GM18507 (cell line): ENCODE data around the gene TCF20.

Experiments used
- DNase-seq: peaks from one replicate; pipeline ENCODE4 v3.0.0; 2011; ENCODE audit warnings: low read depth; ENCODE audit not compliant: insufficient read length; ENCODE audit errors: extremely low spot score
- FAIRE-seq: peaks from 2 replicates; lab custom pipeline; 2011; peaks lifted over from hg19 to GRCh38; lab: Jason Lieb, UNC

TCF20 gene

DNA sequence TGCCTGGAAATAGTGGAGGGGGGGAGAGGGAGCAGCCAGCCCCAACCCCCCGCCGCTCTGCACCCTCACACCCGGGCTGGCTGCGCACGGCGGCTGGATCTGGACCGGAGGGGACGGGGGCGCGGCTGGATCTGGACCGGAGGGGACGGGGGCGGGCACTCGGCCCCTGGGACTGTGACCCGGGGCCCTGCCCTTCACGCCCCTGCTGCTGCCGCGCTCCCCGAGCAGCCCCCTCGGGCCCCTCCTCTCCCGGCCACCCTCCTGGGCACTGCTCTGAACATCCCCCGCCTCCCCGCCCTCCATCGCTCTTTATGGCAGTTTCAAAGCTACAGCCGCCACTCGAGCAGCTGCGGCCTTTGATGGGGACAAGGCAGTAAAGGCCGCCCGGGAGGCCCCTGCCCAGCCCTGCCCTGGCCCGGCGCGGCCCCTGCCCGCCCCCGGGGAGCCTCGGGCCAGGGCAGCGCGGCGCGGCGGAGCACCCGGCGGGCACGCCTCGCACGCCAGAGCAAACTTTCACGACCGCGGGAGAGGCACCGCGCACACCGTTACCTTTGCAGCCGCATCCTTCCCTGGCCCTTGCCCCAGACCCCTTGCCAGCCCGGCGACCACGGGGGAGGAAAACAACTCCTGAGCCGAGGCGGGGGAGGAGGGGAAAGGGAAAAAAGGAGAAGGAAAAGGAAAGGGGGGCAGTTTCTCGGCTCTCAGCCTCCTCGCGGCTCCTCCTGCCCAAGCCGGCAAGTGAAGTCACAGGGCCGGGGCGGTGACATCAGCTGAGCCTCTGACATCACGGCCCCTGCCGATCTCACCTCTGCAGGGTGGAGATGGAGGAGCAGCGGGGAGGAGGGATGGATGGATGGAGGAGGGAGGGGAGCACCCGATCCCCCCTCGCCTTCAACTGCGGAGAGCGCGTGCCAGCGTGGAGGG is 13.1 kb upstream of the TCF20 start:
- no peak for DNase-seq
- FAIRE-seq = no peak

- DNase-seq = no peak
- FAIRE-seq = no peak
Measured at GRCh38 chr22:42282943-42283277, 12.5 kb upstream of the TCF20 start.

DNA sequence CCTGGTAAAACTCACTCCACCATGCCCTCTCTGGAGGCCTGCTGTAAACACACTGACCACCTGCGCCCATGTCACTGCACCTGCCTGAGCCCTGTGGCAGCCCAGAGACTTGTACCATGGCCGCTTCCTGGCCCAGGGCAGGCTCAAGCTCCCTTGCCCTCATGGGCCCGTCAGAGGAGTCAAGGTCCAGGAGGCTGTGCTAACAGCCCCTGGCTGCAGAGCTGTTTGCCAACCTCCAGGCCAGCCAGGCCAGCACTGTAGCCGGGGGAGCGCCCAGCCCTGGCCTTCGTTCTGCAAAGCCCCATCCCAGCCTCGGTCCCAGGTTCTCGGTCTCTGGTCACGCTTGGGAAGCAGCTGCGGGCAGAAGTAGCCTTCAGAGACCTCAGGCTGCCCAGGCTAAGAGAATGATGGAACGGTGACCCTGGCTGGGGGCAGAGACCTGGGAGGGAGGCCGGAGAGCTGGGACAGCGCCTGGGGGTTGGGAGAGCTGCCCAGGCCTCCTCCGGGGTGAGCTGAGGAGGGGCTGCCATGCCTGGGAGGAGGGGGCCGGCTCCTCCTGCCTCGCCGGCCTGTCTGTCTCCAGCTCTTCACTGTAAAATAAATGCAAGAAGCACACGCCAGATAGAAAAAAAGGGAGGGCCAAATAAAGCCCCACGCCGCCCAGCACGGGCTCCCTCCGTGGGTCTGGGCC is 11.9 kb upstream of the TCF20 start:
- no peak for DNase-seq
- FAIRE-seq = no peak

- FAIRE-seq (no peak), DNase-seq (no peak)
Measured at GRCh38 chr22:42281706-42282251, 11.3 kb upstream of the TCF20 start.

GRCh38 chr22:42281284-42281683 is 10.8 kb upstream of the TCF20 start:
- FAIRE-seq (no peak), DNase-seq (no peak)

- DNase-seq (no peak), FAIRE-seq (no peak)
Measured at GRCh38 chr22:42280836-42281235, 10.4 kb upstream of the TCF20 start.

GRCh38 chr22:42280140-42280539 is 9.7 kb upstream of the TCF20 start:
- DNase-seq (no peak), FAIRE-seq (no peak)

DNA sequence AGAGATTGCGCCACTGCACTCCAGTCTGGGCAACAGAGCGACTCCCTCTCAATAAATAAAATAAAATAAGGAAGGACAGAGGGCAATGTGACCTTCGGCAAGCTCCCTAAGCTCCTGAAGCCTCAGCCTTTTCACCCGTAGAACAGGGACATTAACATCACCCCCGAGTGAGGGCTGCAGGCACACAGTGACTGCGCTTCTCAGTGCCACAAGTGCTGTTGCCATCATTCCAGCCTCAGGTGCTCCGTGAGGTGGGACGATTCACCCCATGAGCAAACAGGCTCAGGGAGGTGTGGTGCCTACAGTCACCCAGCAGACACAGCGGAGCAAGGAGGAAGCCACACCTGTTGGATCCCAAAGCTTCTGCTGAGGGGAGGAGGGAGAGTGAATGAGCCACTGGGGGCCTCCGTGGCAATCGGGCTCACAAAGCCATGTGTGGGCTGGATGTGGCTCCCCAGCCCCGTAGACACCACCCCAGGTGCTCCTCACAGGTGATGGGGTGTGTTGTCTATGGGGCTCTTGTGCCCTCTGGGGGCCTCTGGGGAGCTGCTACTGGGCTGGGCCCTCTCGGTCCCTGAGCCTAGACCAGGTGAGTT is 9.1 kb upstream of the TCF20 start:
- DNase-seq = no peak

DNA sequence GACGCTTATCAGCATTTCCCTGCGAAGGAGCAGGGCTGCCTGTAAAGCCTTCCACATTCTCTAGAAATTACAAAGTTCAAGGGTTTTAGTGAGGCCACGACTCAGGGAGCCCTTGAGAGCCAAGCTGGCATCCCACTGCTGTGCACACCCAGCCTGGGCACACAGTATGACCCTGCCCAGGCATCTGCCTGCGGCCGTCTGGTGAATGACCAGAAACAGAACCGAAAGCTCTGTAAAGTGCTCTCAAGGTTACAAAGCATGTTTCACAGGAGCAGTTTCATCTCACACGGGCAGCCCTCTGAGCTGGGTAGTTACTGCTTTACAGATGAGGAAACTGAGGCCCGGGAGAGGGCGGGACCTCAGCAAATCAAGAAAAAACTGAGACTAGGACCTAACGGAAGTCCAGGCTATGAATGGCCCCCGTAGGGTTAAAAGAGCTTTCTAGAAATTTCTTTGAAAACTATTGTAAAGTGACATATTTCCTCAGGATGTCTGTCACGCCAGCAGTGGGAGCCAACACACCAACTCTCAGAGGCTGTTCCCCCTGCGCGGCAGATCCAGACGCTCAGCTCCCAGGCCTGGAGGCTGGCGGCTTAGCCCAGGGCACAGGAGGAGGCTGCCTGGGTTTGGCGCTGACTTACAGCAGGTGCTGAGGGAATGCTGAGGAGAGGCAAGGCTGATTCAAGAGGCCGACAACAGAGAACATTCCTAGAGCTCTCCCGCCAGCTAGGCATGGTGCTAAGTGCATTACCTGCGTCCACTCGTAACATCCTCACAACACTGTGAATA is 7.7 kb upstream of the TCF20 start:
- peak; percentile 87 for FAIRE-seq
- DNase-seq = no peak

More for the DNA sequence above, 9.1 kb upstream of the TCF20 start:
- FAIRE-seq = no peak

GRCh38 chr22:42277232-42277753 is 6.8 kb upstream of the TCF20 start:
- FAIRE-seq = no peak
- DNase-seq = no peak

- FAIRE-seq (no peak), DNase-seq (no peak)
Measured at GRCh38 chr22:42275970-42276369, 5.5 kb upstream of the TCF20 start.

DNA sequence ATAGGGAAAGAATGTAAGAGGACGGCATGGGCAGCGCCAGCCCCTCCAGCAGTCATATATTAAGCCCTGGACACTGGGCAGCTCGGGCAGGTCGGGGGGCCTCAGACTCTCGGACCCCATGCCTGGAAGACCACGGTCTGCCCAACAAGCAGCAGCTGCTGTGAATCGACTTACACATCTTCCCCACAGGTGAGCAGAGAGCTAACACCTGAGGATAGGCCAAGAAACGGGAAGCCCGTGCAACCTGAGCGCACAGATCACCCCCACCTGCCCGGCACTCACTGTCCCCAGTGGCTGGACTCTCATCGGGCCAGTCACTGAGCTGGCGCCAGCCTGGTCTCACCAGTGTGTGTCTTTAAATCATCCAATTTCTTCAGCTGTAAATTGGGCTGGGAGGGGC is 4.7 kb upstream of the TCF20 start:
- FAIRE-seq (no peak), DNase-seq (no peak)

DNA sequence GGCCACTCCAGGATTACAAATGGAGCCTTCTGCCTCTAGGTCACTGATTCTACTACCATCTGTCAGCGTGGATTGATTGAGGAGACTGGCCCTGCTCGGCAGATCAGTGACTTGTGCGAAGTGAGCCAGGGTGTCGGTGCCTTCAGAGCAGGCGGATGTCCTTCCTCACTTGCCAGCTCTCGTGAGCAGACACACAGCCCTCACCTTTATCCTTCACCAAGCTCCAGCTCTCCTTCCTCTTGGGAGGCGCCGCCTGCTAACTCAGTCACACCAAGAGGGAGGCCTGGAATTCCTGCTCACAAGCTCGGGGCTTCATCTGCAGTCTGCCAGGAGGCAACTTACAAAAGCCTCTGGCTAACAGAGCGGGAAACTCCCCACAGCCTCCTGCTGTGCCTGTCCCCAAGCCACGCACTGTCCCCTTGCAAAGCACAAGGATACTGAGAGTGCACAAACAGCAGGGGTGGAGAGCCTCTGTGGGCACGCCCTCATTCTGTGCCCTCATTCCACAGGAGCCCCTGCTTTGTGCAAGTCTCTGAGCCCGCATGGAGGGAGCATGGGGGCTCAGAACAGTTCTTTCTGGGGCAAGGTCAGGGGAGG is 3.5 kb upstream of the TCF20 start:
- FAIRE-seq = no peak
- DNase-seq = no peak

DNA sequence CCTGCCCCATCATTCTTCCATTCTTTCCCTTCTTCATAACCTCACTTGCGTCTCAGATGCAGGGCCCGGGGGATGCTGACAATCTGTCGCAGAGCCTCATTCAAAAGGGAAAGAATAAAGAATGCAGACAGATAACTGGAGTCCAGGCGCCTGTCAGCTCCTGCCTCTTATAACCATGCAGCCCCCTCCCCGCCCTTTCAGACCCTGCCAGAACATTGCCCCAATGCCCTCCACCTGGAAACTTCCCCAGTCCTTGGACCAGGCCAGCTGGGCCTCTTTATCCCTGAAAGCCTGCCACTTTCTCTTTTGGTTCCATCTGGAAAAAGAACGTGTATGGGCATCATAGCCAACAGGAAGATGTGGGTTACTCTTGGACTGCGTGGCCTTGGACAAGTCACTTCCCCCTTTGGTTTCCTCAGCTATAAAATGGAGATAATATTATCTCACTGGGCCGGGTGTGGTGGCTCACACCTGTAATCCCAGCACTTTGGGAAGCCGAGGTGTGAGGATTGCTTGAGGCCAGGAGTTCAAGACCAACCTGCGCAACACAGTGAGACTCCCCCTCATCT is 2.1 kb upstream of the TCF20 start:
- DNase-seq = no peak
- FAIRE-seq = no peak

DNA sequence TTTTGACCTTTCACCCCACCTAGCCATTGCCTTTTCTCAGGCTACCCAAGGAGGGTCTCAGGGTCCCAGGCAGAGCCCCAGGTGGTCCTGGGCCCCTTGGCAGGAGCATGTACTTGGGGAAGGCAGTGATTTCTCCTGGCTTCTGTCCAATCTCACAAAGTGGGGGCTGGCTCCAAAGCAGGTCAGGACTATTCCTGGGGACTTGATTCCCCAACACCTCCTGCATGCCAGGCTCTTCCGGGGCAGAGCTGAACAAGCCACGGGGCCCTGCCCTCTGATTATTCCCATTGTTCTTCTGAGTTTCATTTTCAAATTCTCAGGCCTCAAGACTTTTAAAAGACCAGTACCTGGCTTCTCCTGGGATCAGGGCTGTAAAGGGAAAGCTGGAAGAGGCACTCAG is 1.5 kb upstream of the TCF20 start:
- DNase-seq = no peak
- no peak for FAIRE-seq

DNA sequence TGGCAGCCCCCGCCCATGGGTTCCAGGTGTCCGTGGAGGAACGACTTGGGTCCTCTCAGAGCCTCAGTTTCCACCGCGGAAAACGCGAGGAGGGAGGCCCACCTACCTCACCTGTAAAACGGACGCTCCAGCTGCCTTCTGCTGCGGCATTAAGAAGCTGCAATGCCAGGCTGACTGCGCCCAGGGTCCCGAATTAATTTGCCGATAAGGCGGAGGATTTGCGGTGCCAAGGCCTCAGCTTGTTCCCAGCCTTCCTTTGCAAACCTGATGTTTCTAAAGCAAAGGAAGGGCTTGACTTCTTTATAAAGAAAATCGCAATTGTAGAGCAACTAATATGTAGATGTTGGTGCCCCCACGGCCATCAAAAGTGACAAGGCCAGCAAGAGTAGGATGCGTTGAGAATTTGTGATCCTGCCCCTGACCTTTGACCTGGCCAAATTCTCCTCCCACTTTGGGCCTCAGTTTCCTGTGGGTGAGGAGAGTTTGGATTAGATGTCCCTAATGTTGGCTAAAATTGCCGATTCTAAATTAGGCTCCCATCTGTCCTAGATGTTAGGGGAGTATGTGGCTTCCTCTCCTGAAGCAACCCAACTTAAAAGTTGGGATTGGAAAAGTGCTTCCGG is 849 bp upstream of the TCF20 start:
- DNase-seq = no peak
- FAIRE-seq = no peak

DNA sequence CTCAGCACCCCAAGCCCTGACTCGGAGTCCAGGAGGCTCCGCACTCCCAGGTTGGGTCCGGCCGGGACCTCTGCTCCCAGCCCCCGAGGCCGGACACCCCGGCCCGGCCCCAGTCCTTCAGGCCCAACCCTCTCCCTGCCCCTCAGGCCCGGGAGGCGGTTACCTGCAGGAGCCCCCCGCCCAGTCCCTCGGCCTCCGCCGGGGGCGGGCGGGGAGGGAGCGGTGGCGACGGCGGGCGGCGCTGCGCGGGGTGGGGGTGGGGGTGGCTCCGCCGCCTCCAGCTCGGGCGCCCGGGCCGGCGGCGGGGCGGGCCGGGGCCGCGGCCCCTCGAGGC is 310 bp downstream of the TCF20 start:
- no peak for DNase-seq
- FAIRE-seq = no peak

GRCh38 chr22:42269432-42270175 is 849 bp downstream of the TCF20 start:
- FAIRE-seq = peak; percentile 72

More at GRCh38 chr22:42269432-42270175, 849 bp downstream of the TCF20 start:
- peak; percentile 70 for DNase-seq
